ENCODE results near the gene ZNF835.

GRCh38 chr19:56705939-56706338 lies 34.4 kb upstream of the ZNF835 start:
- TF ChIP-seq CTCF (IDR thresholded peaks at IDR 0.05) (no peak), POLR2A (IDR thresholded peaks at IDR 0.05) (no peak)

Data from esophagus squamous epithelium (tissue), 4 donors.